ENCODE data around the gene PKDCC.
"Not testable (repeated sequence)": the region's sequence is repeated elsewhere in the genome, so short reads cannot be mapped to it uniquely, and the experiment has no call there.

The PKDCC gene

DNA sequence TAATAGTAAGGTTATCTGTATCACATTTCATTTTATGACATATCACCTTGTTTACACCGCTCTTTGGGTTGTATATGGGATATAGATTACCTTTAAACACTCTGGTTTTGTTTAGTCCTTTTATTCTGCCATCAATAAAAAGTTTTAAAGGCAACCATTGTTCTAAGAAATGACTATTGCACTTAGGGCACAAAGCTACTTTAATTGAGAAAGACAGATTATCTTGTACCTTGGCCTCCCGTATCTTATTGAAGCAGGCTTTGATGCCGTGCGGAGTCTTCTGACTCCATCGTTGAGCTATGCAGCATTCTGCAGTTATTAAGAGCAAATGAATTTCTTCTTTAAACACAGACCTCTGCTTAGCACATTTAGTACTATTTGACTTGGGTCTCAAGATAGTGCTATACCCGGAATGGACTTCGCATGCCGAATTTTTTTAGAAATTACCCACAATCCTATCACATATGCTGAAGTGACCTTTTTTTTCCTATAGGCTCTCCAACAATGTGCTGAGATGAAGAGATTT, 16.7 kb downstream of the PKDCC start:
- no peak overlapping the region for H3K18ac ChIP-seq (ENCODE audit: low read length)
- no CpG with 5 or more reads among the region's 8 CpGs for WGBS (ENCODE audit: extremely low coverage, insufficient coverage, low lambda C conversion rate)
- no peaks in the 10 kb centered on the region for H3K79me1 ChIP-seq (ENCODE audit: low read length)
- H4K5ac ChIP-seq (ENCODE audit: low read length) = no peak overlapping the region
- no peak overlapping the region for H3K4me3 ChIP-seq (ENCODE audit: low read length)
- no peak overlapping the region for H3K4ac ChIP-seq (ENCODE audit: low read depth, low read length)
- no peak overlapping the region for H4K8ac ChIP-seq (ENCODE audit: low read depth, low read length)
- no peak overlapping the region for H2AK5ac ChIP-seq (ENCODE audit: low read length)
- H2BK15ac ChIP-seq (replicated peaks; ENCODE audit: low read depth) = no peak overlapping the region
- H3K56ac ChIP-seq (ENCODE audit: low read length) = no peak overlapping the region
- no peak overlapping the region for H2BK5ac ChIP-seq (ENCODE audit: low read length)
- H2BK120ac ChIP-seq (ENCODE audit: low read depth, low read length) = no peak overlapping the region
- no peak overlapping the region for H3K27ac ChIP-seq (ENCODE audit: low read depth, low read length)
- H3K27me3 ChIP-seq (ENCODE audit: insufficient read depth, low read length, poor library complexity) = no peaks in the 10 kb centered on the region
- no peak overlapping the region for H3K23ac ChIP-seq (ENCODE audit: low read length)
- H3K9ac ChIP-seq (ENCODE audit: low read length) = no peak overlapping the region
- no peaks in the 10 kb centered on the region for H3K4me1 ChIP-seq (ENCODE audit: control insufficient read depth, low read depth, low read length)
- H3K4me2 ChIP-seq (ENCODE audit: low read length) = no peak overlapping the region
- H3K79me2 ChIP-seq (ENCODE audit: control insufficient read depth, insufficient read depth, low read length) = no peaks in the 10 kb centered on the region
- no peaks in the 10 kb centered on the region for H3K36me3 ChIP-seq (ENCODE audit: control insufficient read depth, insufficient read depth, low read length)
- DNase-seq = no peak

DNA sequence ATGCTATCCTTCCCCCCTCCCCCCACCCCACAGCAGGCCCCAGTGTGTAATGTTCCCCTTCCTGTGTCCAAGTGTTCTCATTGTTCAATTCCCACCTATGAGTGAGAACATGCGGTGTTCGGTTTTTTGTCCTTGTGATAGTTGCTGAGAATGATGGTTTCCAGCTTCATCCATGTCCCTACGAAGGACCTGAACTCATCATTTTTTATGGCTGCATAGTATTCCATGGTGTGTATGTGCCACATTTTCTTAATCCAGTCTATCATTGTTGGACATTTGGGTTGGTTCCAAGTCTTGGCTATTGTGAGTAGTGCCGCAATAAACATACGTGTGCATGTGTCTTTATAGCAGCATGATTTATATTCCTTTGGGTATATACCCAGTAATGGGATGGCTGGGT, 17.9 kb downstream of the PKDCC start:
- H3K27me3 ChIP-seq (ENCODE audit: insufficient read depth, low read length, poor library complexity); H2BK5ac ChIP-seq (ENCODE audit: low read length); H3K9ac ChIP-seq (ENCODE audit: low read length); H3K4me2 ChIP-seq (ENCODE audit: low read length); H3K79me2 ChIP-seq (ENCODE audit: control insufficient read depth, insufficient read depth, low read length); H2BK120ac ChIP-seq (ENCODE audit: low read depth, low read length); H3K36me3 ChIP-seq (ENCODE audit: control insufficient read depth, insufficient read depth, low read length); H3K4ac ChIP-seq (ENCODE audit: low read depth, low read length); H3K27ac ChIP-seq (ENCODE audit: low read depth, low read length); DNase-seq; H3K56ac ChIP-seq (ENCODE audit: low read length); H2AK5ac ChIP-seq (ENCODE audit: low read length); H3K4me3 ChIP-seq (ENCODE audit: low read length); H3K23ac ChIP-seq (ENCODE audit: low read length); H3K4me1 ChIP-seq (ENCODE audit: control insufficient read depth, low read depth, low read length); H3K79me1 ChIP-seq (ENCODE audit: low read length); H2BK15ac ChIP-seq (replicated peaks; ENCODE audit: low read depth); H4K5ac ChIP-seq (ENCODE audit: low read length); H3K18ac ChIP-seq (ENCODE audit: low read length); H4K8ac ChIP-seq (ENCODE audit: low read depth, low read length): not testable (repeated sequence)
- WGBS (ENCODE audit: extremely low coverage, insufficient coverage, low lambda C conversion rate) = no CpG with 5 or more reads among the region's 5 CpGs

DNA sequence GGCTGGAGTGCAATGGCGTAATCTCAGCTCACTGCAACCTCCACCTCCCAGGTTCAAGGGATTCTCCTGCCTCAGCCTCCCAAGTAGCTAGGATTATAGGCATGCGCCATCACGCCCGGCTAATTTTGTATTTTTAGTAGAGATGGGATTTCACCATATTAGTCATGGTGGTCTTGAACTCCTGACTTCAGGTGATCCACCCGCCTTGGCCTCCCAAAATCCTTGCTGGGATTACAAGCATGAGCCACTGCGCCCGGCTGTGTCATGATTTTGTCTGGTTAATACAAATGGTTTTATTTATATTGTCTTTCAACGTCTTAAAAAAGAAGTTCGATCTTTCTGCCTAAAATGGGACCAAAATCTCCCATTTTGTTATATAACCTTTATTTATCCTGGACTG, 19.2 kb downstream of the PKDCC start:
- not testable (repeated sequence) for H4K8ac ChIP-seq (ENCODE audit: low read depth, low read length); DNase-seq; H3K18ac ChIP-seq (ENCODE audit: low read length); H3K4me2 ChIP-seq (ENCODE audit: low read length); H3K27ac ChIP-seq (ENCODE audit: low read depth, low read length); H3K79me2 ChIP-seq (ENCODE audit: control insufficient read depth, insufficient read depth, low read length); H4K5ac ChIP-seq (ENCODE audit: low read length); H3K4me3 ChIP-seq (ENCODE audit: low read length); H2BK120ac ChIP-seq (ENCODE audit: low read depth, low read length); H3K36me3 ChIP-seq (ENCODE audit: control insufficient read depth, insufficient read depth, low read length); H2BK15ac ChIP-seq (replicated peaks; ENCODE audit: low read depth); H3K56ac ChIP-seq (ENCODE audit: low read length); H3K27me3 ChIP-seq (ENCODE audit: insufficient read depth, low read length, poor library complexity); H3K4me1 ChIP-seq (ENCODE audit: control insufficient read depth, low read depth, low read length); H3K9ac ChIP-seq (ENCODE audit: low read length); H2BK5ac ChIP-seq (ENCODE audit: low read length); H3K23ac ChIP-seq (ENCODE audit: low read length); H3K4ac ChIP-seq (ENCODE audit: low read depth, low read length); H2AK5ac ChIP-seq (ENCODE audit: low read length); H3K79me1 ChIP-seq (ENCODE audit: low read length)
- WGBS (ENCODE audit: extremely low coverage, insufficient coverage, low lambda C conversion rate) = no CpG with 5 or more reads among the region's 9 CpGs

DNA sequence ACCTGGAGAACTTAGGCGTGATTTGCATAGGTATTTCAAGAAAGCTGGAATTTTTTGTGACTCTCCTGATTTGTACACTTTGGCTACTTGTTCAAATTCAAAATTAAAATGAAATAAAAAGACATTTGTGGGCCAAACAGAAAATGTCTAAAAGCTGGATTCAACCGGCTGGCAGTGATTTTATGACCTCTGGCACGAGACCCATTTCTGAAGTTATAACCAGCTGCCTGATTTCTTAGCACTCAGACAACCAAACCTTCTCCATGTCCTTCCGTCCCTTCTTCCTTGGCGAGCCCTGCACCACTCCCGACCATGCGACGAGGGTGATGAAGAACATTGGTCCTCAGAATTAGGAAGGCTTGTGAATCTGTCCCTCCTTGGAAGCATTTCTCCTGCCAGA, 19.7 kb downstream of the PKDCC start:
- no peak overlapping the region for H4K8ac ChIP-seq (ENCODE audit: low read depth, low read length)
- no peaks in the 10 kb centered on the region for H3K79me1 ChIP-seq (ENCODE audit: low read length)
- H3K4me3 ChIP-seq (ENCODE audit: low read length) = no peak overlapping the region
- no peak overlapping the region for H3K56ac ChIP-seq (ENCODE audit: low read length)
- DNase-seq = no peak
- no peaks in the 10 kb centered on the region for H3K36me3 ChIP-seq (ENCODE audit: control insufficient read depth, insufficient read depth, low read length)
- H4K5ac ChIP-seq (ENCODE audit: low read length) = no peak overlapping the region
- no peak overlapping the region for H2BK5ac ChIP-seq (ENCODE audit: low read length)
- no peaks in the 10 kb centered on the region for H3K4me1 ChIP-seq (ENCODE audit: control insufficient read depth, low read depth, low read length)
- H3K18ac ChIP-seq (ENCODE audit: low read length) = no peak overlapping the region
- H3K4me2 ChIP-seq (ENCODE audit: low read length) = no peak overlapping the region
- H3K9ac ChIP-seq (ENCODE audit: low read length) = no peak overlapping the region
- no CpG with 5 or more reads among the region's 8 CpGs for WGBS (ENCODE audit: extremely low coverage, insufficient coverage, low lambda C conversion rate)
- H3K27ac ChIP-seq (ENCODE audit: low read depth, low read length) = no peak overlapping the region
- H2BK15ac ChIP-seq (replicated peaks; ENCODE audit: low read depth) = no peak overlapping the region
- no peak overlapping the region for H3K23ac ChIP-seq (ENCODE audit: low read length)
- H2BK120ac ChIP-seq (ENCODE audit: low read depth, low read length) = no peak overlapping the region
- H3K79me2 ChIP-seq (ENCODE audit: control insufficient read depth, insufficient read depth, low read length) = no peaks in the 10 kb centered on the region
- H3K27me3 ChIP-seq (ENCODE audit: insufficient read depth, low read length, poor library complexity) = no peaks in the 10 kb centered on the region
- no peak overlapping the region for H3K4ac ChIP-seq (ENCODE audit: low read depth, low read length)
- H2AK5ac ChIP-seq (ENCODE audit: low read length) = no peak overlapping the region

DNA sequence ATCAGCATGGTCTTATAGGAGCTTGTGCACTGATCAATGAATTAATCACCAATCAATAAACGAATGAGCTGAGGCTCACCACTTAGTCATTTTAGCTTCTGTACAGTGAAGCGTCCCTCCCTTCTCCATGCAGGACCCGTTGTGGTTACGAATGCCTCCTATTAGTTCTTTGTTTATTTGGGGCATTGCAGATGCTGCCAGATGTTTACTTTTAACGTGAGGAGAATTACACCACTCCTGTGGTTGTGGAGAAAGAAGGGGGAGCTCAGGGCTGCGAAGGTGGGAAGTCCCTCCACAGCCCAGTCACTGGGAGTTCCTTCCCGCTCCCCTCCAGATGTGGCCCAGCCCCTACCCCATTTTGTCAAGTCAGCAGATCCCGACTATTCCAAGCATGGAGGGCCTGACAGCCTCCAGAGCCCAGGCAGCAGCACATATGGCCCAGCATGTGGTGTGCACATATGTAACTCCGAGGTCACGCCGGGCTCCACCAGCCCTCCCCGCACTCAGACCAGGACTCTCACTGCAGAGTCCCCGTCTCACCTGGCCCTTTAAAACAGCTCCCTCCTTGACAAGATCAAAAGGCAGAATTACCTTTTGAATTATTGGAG, 20.9 kb downstream of the PKDCC start:
- H3K4me2 ChIP-seq (ENCODE audit: low read length) = no peak overlapping the region
- H3K9ac ChIP-seq (ENCODE audit: low read length) = no peak overlapping the region
- H3K27ac ChIP-seq (ENCODE audit: low read depth, low read length) = no peak overlapping the region
- H3K27me3 ChIP-seq (ENCODE audit: insufficient read depth, low read length, poor library complexity) = no peaks in the 10 kb centered on the region
- no peak overlapping the region for H3K56ac ChIP-seq (ENCODE audit: low read length)
- H2BK5ac ChIP-seq (ENCODE audit: low read length) = no peak overlapping the region
- H3K79me1 ChIP-seq (ENCODE audit: low read length) = no peaks in the 10 kb centered on the region
- no peaks in the 10 kb centered on the region for H3K36me3 ChIP-seq (ENCODE audit: control insufficient read depth, insufficient read depth, low read length)
- no peak overlapping the region for H3K4me3 ChIP-seq (ENCODE audit: low read length)
- H3K23ac ChIP-seq (ENCODE audit: low read length) = no peak overlapping the region
- H3K4ac ChIP-seq (ENCODE audit: low read depth, low read length) = no peak overlapping the region
- no peak overlapping the region for H4K8ac ChIP-seq (ENCODE audit: low read depth, low read length)
- no peak overlapping the region for H3K18ac ChIP-seq (ENCODE audit: low read length)
- no peaks in the 10 kb centered on the region for H3K4me1 ChIP-seq (ENCODE audit: control insufficient read depth, low read depth, low read length)
- H2BK15ac ChIP-seq (replicated peaks; ENCODE audit: low read depth) = no peak overlapping the region
- no CpG with 5 or more reads among the region's 13 CpGs for WGBS (ENCODE audit: extremely low coverage, insufficient coverage, low lambda C conversion rate)
- no peaks in the 10 kb centered on the region for H3K79me2 ChIP-seq (ENCODE audit: control insufficient read depth, insufficient read depth, low read length)
- no peak overlapping the region for H2AK5ac ChIP-seq (ENCODE audit: low read length)
- H4K5ac ChIP-seq (ENCODE audit: low read length) = no peak overlapping the region
- no peak overlapping the region for H2BK120ac ChIP-seq (ENCODE audit: low read depth, low read length)
- no peak for DNase-seq

DNA sequence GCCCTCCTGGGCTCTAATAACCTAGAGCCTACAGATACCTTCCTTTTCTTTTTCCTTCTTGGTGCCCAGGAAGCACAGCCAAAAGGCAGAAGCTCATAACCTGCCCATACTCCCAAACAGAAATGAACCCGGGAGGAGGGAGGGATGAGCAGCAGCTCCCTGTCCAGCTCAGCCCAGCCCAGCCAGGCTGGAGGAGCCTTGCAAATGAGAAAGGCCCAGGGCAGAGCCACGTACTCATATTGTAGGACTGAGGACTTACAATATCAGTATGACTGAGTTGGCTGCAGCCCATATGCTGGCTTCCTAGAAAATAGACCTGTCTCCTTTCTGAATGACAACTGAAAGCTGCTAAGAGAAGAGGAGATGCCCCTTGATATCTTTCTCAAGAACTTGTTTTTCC, 21.7 kb downstream of the PKDCC start:
- Histone ChIP-seq H3K9ac (ENCODE audit: low read length) (no peak overlapping the region), H3K4me2 (ENCODE audit: low read length) (no peak overlapping the region), H2AK5ac (ENCODE audit: low read length) (no peak overlapping the region), H4K8ac (ENCODE audit: low read depth, low read length) (no peak overlapping the region), H3K27ac (ENCODE audit: low read depth, low read length) (no peak overlapping the region), H3K79me2 (ENCODE audit: control insufficient read depth, insufficient read depth, low read length) (no peaks in the 10 kb centered on the region), H2BK120ac (ENCODE audit: low read depth, low read length) (no peak overlapping the region), H3K23ac (ENCODE audit: low read length) (no peak overlapping the region), H3K4ac (ENCODE audit: low read depth, low read length) (no peak overlapping the region), H4K5ac (ENCODE audit: low read length) (no peak overlapping the region), H3K4me1 (ENCODE audit: control insufficient read depth, low read depth, low read length) (no peaks in the 10 kb centered on the region), H3K27me3 (ENCODE audit: insufficient read depth, low read length, poor library complexity) (no peaks in the 10 kb centered on the region), H3K56ac (ENCODE audit: low read length) (peak overlapping the region; percentile 34), H2BK5ac (ENCODE audit: low read length) (no peak overlapping the region), H3K36me3 (ENCODE audit: control insufficient read depth, insufficient read depth, low read length) (no peaks in the 10 kb centered on the region), H2BK15ac (replicated peaks; ENCODE audit: low read depth) (no peak overlapping the region), H3K4me3 (ENCODE audit: low read length) (no peak overlapping the region), H3K18ac (ENCODE audit: low read length) (no peak overlapping the region), H3K79me1 (ENCODE audit: low read length) (no peaks in the 10 kb centered on the region)
- no peak for DNase-seq
- WGBS (ENCODE audit: extremely low coverage, insufficient coverage, low lambda C conversion rate) = no CpG with 5 or more reads among the region's 2 CpGs
